Thoracic aorta (tissue), 2 donors: ENCODE measurements around the gene TMEM258. TPM values are rescaled to one million over a fixed set of nuclear protein-coding genes. Genes with fewer than 3 reads are reported as not detected.

Experiments used
- ATAC-seq: fragments of 150-250 bp; one replicate; pipeline ENCODE4 v1.8.0; 2017; ENCODE audit warnings: low read depth; ENCODE audit not compliant: insufficient number of reproducible peaks, low FRiP score
- DNase-seq: peaks from one replicate; pipeline ENCODE4 v3.0.0-alpha.2; 2020; ENCODE audit warnings: low spot score
- H3K27ac ChIP-seq, 2 donors: fragments of 200-600 bp; sonication (generic); 1 replicate in 1 of 2; 2 replicates in 1 of 2; pipeline ENCODE4 v1.5.1; 2016; ENCODE audit warnings: mild to moderate bottlenecking in 2 of 2, moderate library complexity in 2 of 2
- H3K27me3 ChIP-seq: fragments of 200-600 bp; sonication (generic); replicated peaks from 2 replicates; pipeline ENCODE4 v1.6.0; 2016; ENCODE audit warnings: mild to moderate bottlenecking; ENCODE audit not compliant: insufficient read depth
- H3K36me3 ChIP-seq: fragments of 200-600 bp; sonication (generic); one replicate; pipeline ENCODE4 v1.5.1; 2016
- H3K4me1 ChIP-seq, 2 donors: fragments of 200-600 bp; sonication (generic); 1 replicate in 1 of 2; 2 replicates in 1 of 2; pipeline versions ENCODE4 v1.5.1 to v1.6.0; 2016; ENCODE audit warnings: low read depth in 2 of 2, mild to moderate bottlenecking in 1 of 2; ENCODE audit not compliant: control insufficient read depth in 1 of 2
- H3K4me3 ChIP-seq: fragments of 200-600 bp; sonication (generic); 2 replicates; pipeline ENCODE4 v1.5.1; 2016; ENCODE audit warnings: mild to moderate bottlenecking
- H3K9me3 ChIP-seq: fragments of 200-600 bp; sonication (generic); 2 replicates; pipeline ENCODE4 v1.5.1; 2016
- CTCF ChIP-seq: fragments of 200-600 bp; sonication (generic); IDR thresholded peaks from one replicate; pipeline ENCODE4 v1.5.1; 2019; ENCODE audit warnings: antibody characterized with exemption
- total RNA-seq, 2 donors: library from RNA; depleted of rRNA; stranded (reverse); fragments of >200 nt; gene quantifications; one replicate each; pipeline versions ENCODE4 v1.1.0 to v1.2.3, GENCODE V29; 2016

Gene TMEM258
- total RNA-seq, 2 donors from 2014 or later = 17.3 to 63.6 TPM

- TF ChIP-seq CTCF = no peak
- DNase-seq (no peak), ATAC-seq (no peak)
- Histone ChIP-seq H3K9me3 (no peaks in the 10 kb centered on the region), H3K4me3 (no peak overlapping the region), H3K4me1 (no peaks in the 10 kb centered on the region), H3K27ac (no peak overlapping the region), H3K27me3 (no peaks in the 10 kb centered on the region), H3K36me3 (no peaks in the 10 kb centered on the region)
These were observed 27.7 kb downstream of the TMEM258 start for GRCh38 chr11:61764606-61765260.

GRCh38 chr11:61763930-61764605 is 28.3 kb downstream of the TMEM258 start:
- Histone ChIP-seq H3K27me3 (no peaks in the 10 kb centered on the region), H3K36me3 (no peaks in the 10 kb centered on the region), H3K4me3 (no peak overlapping the region), H3K4me1 (no peaks in the 10 kb centered on the region), H3K9me3 (no peaks in the 10 kb centered on the region), H3K27ac (no peak overlapping the region)
- ATAC-seq (no peak), DNase-seq (no peak)
- no peak for TF ChIP-seq CTCF

- DNase-seq (no peak), ATAC-seq (no peak)
- Histone ChIP-seq H3K27ac (no peak overlapping the region), H3K4me3 (no peak overlapping the region), H3K9me3 (no peaks in the 10 kb centered on the region), H3K27me3 (no peaks in the 10 kb centered on the region), H3K4me1 (no peaks in the 10 kb centered on the region), H3K36me3 (no peaks in the 10 kb centered on the region)
- TF ChIP-seq CTCF = no peak
These were observed 29.6 kb downstream of the TMEM258 start for GRCh38 chr11:61762798-61763197.

GRCh38 chr11:61762223-61762615 is 30.2 kb downstream of the TMEM258 start:
- DNase-seq = no peak
- no peak for TF ChIP-seq CTCF
- H3K27ac ChIP-seq = no peak overlapping the region
- no peak overlapping the region for H3K4me3 ChIP-seq
- H3K4me1 ChIP-seq = no peaks in the 10 kb centered on the region
- H3K9me3 ChIP-seq = no peaks in the 10 kb centered on the region
- no peak for ATAC-seq
- no peaks in the 10 kb centered on the region for H3K27me3 ChIP-seq
- H3K36me3 ChIP-seq = no peaks in the 10 kb centered on the region

- H3K27me3 ChIP-seq = no peaks in the 10 kb centered on the region
- H3K27ac ChIP-seq = no peak overlapping the region
- H3K9me3 ChIP-seq = no peaks in the 10 kb centered on the region
- DNase-seq = no peak
- no peaks in the 10 kb centered on the region for H3K4me1 ChIP-seq
- no peak for TF ChIP-seq CTCF
- H3K4me3 ChIP-seq = no peak overlapping the region
- no peaks in the 10 kb centered on the region for H3K36me3 ChIP-seq
- no peak for ATAC-seq
These were observed 30.8 kb downstream of the TMEM258 start for GRCh38 chr11:61761440-61762222.
